22Rv1 (cell line): ENCODE measurements around the gene DENND5A.

Experiments used
- CTCF ChIP-seq: fragments of 450-650 bp; IDR thresholded peaks from 2 replicates; pipeline ENCODE4 v1.5.1; 2017; ENCODE audit warnings: mild to moderate bottlenecking
- ZFX ChIP-seq: fragments of 450-650 bp; IDR thresholded peaks from 2 replicates; pipeline ENCODE4 v1.6.1; 2017; ENCODE audit warnings: antibody characterized with exemption, borderline replicate concordance

GRCh38 chr11:9219115-9219514 is 46.0 kb downstream of the DENND5A start:
- TF ChIP-seq CTCF (no peak), ZFX (no peak)
